Vagina (tissue), 2 donors: Measurements from ENCODE around the gene INTS6.

Experiments used
- POLR2A ChIP-seq, 2 donors: fragments of 450-650 bp; IDR thresholded peaks; one replicate each; pipeline ENCODE4 v1.6.1; 2017; ENCODE audit warnings: antibody characterized with exemption in 2 of 2, mild to moderate bottlenecking in 2 of 2, moderate library complexity in 2 of 2
- POLR2AphosphoS5 ChIP-seq, 2 donors: sonication (generic); formaldehyde crosslinking; IDR thresholded peaks; one replicate each; pipeline ENCODE4 v1.9.0; 2017; ENCODE audit warnings: antibody characterized with exemption in 2 of 2, mild to moderate bottlenecking in 2 of 2, low read depth in 1 of 2; ENCODE audit not compliant: insufficient read depth in 1 of 2

GRCh38 chr13:51326777-51327176 lies 126.1 kb downstream of the INTS6 start:
- TF ChIP-seq POLR2A (IDR thresholded peaks at IDR 0.05) (no peak), POLR2AphosphoS5 (IDR thresholded peaks at IDR 0.05; ENCODE audit: insufficient read depth in 1 of 2, low read depth in 1 of 2) (no peak)
